KMS-11 (cell line): Measurements from ENCODE around the gene LELP1.

Experiments used
- H2AFZ ChIP-seq: fragments of 200-600 bp; sonication (generic); 2 replicates; pipeline ENCODE4 v1.6.1; 2016; ENCODE audit warnings: antibody characterized with exemption, mixed run types, low read depth
- H3K27ac ChIP-seq: fragments of 200-600 bp; sonication (generic); 2 replicates; pipeline ENCODE4 v1.6.1; 2016; ENCODE audit warnings: mild to moderate bottlenecking, mixed run types
- H3K27me3 ChIP-seq: fragments of 200-600 bp; sonication (generic); 2 replicates; pipeline ENCODE4 v1.6.1; 2017; ENCODE audit warnings: mild to moderate bottlenecking, low read depth, mixed run types, moderate library complexity; ENCODE audit not compliant: insufficient read depth
- H3K36me3 ChIP-seq: fragments of 200-600 bp; sonication (generic); 2 replicates; pipeline ENCODE4 v1.6.1; 2017; ENCODE audit warnings: mild to moderate bottlenecking, mixed run types; ENCODE audit not compliant: insufficient read depth
- H3K4me1 ChIP-seq: fragments of 200-600 bp; sonication (generic); 2 replicates; pipeline ENCODE4 v1.6.1; 2016; ENCODE audit warnings: mild to moderate bottlenecking, low read depth, mixed run types; ENCODE audit not compliant: poor library complexity, severe bottlenecking
- H3K4me2 ChIP-seq: fragments of 200-600 bp; sonication (generic); 2 replicates; pipeline ENCODE4 v1.7.0; 2016; ENCODE audit warnings: mild to moderate bottlenecking, mixed run types
- H3K4me3 ChIP-seq: fragments of 200-600 bp; sonication (generic); IDR thresholded peaks from 2 replicates; pipeline ENCODE4 v1.6.1; 2017; ENCODE audit warnings: low read depth, low read length, mixed read lengths; ENCODE audit not compliant: insufficient read depth
- H3K79me2 ChIP-seq: fragments of 200-600 bp; sonication (generic); 2 replicates; pipeline ENCODE4 v1.6.1; 2016; ENCODE audit warnings: low read depth, mixed run types; ENCODE audit not compliant: insufficient read depth
- H3K9ac ChIP-seq: fragments of 200-600 bp; sonication (generic); 2 replicates; pipeline ENCODE4 v1.6.1; 2016; ENCODE audit warnings: mild to moderate bottlenecking, mixed run types
- H4K20me1 ChIP-seq: fragments of 200-600 bp; sonication (generic); 2 replicates; pipeline ENCODE4 v1.6.1; 2016; ENCODE audit warnings: mild to moderate bottlenecking, mixed run types; ENCODE audit not compliant: insufficient read depth
- CTCF ChIP-seq: fragments of 200-600 bp; sonication (generic); conservative IDR thresholded peaks from 2 replicates; pipeline ENCODE4 v1.6.1; 2017; ENCODE audit warnings: low read depth, mild to moderate bottlenecking, antibody characterized with exemption, low read length, moderate library complexity, mixed read lengths

LELP1 gene

DNA sequence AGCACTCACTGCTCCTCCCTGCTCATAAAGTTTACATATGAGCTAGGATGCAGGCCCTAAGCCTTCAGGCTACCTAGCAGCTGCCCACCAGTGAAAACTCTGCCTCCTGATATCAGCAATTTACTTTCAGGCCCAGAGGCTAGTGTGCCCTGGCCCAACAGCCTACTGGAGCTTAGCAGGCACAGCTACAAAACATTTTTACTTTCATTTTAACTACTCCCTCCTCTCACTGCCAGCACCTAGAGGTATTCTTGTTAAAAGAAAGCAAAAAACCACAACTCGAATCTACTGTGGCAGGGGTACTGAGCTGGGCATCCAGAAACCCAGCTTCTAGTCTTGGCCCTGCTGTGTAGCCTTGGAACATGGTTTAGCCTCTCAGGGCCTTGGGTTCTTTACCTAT is 50.5 kb downstream of the LELP1 start:
- no peaks in the 10 kb centered on the region for H3K79me2 ChIP-seq
- peak overlapping the region; percentile 46 for H3K4me3 ChIP-seq
- H3K4me1 ChIP-seq = peaks cover 9% of the 10 kb centered on the region
- no peaks in the 10 kb centered on the region for H4K20me1 ChIP-seq
- no peak overlapping the region; the same call in 1 of the 2 replicates for H3K9ac ChIP-seq
- peak overlapping the region; percentile 50 for H2AFZ ChIP-seq
- H3K4me2 ChIP-seq = peak overlapping the region; percentile 13
- no peaks in the 10 kb centered on the region for H3K36me3 ChIP-seq
- no peak for TF ChIP-seq CTCF
- H3K27ac ChIP-seq = peak overlapping the region; percentile 6; the same call in 1 of the 2 replicates
- H3K27me3 ChIP-seq = no peaks in the 10 kb centered on the region
